ENCODE results near the gene TMEM272.

Gene TMEM272

DNA sequence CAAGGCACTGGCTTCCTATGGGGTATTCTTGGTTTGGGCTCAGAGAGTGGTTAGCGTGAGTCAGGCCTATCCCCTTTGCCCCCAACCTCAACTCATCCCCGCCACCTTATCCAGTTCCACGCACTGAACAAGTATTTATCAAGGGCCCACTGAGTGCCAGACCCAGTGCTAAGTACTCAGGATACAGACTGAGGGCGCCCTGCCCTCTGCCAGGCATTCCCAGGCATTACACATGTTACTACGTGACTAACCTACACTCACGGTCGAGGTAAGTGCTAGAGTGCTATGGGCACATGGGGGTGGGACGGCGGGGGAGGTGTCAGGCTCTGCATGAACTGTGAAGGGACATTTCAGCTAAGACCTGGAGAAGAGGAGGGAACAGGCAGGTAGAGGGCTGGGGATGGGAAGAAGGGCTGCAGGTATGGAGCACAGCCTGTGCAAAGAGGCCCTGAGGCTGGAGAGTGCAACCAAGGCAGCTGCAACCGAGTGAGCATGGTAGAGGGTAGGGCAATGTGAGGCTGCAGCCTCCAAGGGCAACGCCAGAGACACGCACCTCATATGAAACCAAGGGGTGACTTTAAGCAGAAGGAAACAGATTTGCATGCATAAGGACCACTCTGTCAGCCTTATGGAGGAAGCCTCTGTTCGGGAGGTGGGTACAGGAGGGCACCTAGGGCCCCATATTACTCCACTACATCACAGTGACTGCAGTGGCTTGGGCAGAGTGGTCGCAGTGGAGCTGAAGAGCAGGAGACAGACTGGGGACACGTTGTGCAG is 63.5 kb downstream of the TMEM272 start:
- H3K4me3 ChIP-seq (ENCODE audit: low read depth, low read length) = no peak overlapping the region
- peak; percentile 45 for TF ChIP-seq CTCF (IDR thresholded peaks at IDR 0.05; ENCODE audit: low read depth, low read length, missing control alignments)
- in situ Hi-C loops (cut with HindIII; ENCODE audit: low sequenced_read_pairs) = loop anchor here (25.0 kb wide), 1 partner anchor 344 kb away; no protein-coding TSS in a partner anchor
- no peak for DNase-seq (ENCODE audit: low read depth)

- no peak for TF ChIP-seq CTCF (IDR thresholded peaks at IDR 0.05; ENCODE audit: low read depth, low read length, missing control alignments)
- H3K4me3 ChIP-seq (ENCODE audit: low read depth, low read length) = no peak overlapping the region
- DNase-seq (ENCODE audit: low read depth) = no peak
- in situ Hi-C loops (cut with HindIII; ENCODE audit: low sequenced_read_pairs) = loop anchor here (25.0 kb wide), 1 partner anchor 343 kb away; no protein-coding TSS in a partner anchor
Measured at GRCh38 chr13:51780099-51780498, 64.9 kb downstream of the TMEM272 start.

GRCh38 chr13:51778392-51778791 is 66.6 kb downstream of the TMEM272 start:
- no peak for TF ChIP-seq CTCF (IDR thresholded peaks at IDR 0.05; ENCODE audit: low read depth, low read length, missing control alignments)
- DNase-seq (ENCODE audit: low read depth) = no peak
- in situ Hi-C loops (cut with HindIII; ENCODE audit: low sequenced_read_pairs) = loop anchor here (25.0 kb wide), 1 partner anchor 341 kb away; no protein-coding TSS in a partner anchor
- H3K4me3 ChIP-seq (ENCODE audit: low read depth, low read length) = no peak overlapping the region

DNA sequence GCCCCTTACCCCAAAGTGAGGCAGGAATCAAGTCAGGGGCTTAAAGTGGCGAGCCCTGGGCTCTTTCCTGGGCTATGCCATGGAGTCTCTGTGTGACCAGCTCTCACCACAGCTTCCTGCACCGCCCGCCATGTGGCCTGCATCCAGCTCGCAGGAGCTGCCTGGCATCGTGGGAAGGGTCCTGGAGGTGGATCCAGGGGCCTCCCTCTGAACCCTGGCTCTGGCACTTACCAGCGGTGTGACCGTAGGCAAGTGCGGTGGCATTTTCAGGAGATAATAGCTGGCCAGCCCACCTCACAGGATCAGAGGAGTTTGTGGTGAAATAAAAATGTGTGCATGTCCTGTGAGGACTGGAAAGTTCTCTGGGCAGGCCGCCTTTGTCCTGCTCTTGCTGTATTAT is 67.1 kb downstream of the TMEM272 start:
- no peak overlapping the region for H3K4me3 ChIP-seq (ENCODE audit: low read depth, low read length)
- no peak for DNase-seq (ENCODE audit: low read depth)
- in situ Hi-C loops (cut with HindIII; ENCODE audit: low sequenced_read_pairs) = loop anchor here (25.0 kb wide), 1 partner anchor 341 kb away; no protein-coding TSS in a partner anchor
- no peak for TF ChIP-seq CTCF (IDR thresholded peaks at IDR 0.05; ENCODE audit: low read depth, low read length, missing control alignments)

DNA sequence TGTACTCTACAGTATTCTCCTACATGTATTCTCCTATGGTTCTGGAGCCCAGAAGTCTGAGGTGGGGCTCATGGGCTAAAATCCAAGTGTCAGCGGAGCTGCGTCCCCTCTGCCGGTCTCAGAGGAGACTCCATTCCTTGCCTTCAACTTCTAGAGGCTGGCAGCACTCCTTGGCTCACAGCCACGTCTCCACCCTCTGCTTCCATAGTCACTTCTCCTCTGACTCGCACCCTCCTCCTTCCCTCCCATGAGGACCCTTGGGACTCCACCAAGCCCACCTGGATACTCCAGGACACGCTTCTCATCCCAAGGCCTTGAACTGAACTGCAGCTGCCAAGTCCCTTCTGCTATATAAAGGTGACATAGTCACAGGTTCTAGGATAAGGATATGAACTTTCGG is 68.8 kb downstream of the TMEM272 start:
- H3K4me3 ChIP-seq (ENCODE audit: low read depth, low read length) = no peak overlapping the region
- no peak for DNase-seq (ENCODE audit: low read depth)
- in situ Hi-C loops (cut with HindIII; ENCODE audit: low sequenced_read_pairs) = loop anchor here (25.0 kb wide), 1 partner anchor 339 kb away; no protein-coding TSS in a partner anchor
- TF ChIP-seq CTCF (IDR thresholded peaks at IDR 0.05; ENCODE audit: low read depth, low read length, missing control alignments) = no peak

GRCh38 chr13:51773515-51773914 is 71.5 kb downstream of the TMEM272 start:
- DNase-seq (ENCODE audit: low read depth) = no peak
- no peak for TF ChIP-seq CTCF (IDR thresholded peaks at IDR 0.05; ENCODE audit: low read depth, low read length, missing control alignments)
- in situ Hi-C loops (cut with HindIII; ENCODE audit: low sequenced_read_pairs) = no loop called here
- no peak overlapping the region for H3K4me3 ChIP-seq (ENCODE audit: low read depth, low read length)
